Measurements from ENCODE around the gene CYB5A.
"Not testable (repeated sequence)": the region's sequence is repeated elsewhere in the genome, so short reads cannot be mapped to it uniquely, and the experiment has no call there.

Gene CYB5A

DNA sequence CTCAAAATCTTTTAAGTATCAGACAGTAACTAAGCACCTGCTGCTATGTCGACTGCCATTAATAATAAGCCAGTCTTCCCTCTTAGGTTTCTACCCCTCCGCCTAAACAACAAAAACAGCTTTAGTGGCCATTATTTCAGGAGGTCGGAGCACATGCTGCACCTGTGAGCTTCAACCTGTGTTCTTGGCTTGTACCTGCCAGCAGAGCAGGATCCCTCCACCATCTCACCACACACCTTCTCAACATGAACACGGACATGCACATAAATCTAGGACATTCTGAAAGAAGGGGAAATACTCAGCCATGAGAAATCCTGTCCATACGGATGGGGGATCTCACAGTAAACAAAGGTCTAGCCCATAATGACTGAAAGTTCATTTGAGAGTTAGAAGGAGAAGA is 3.7 kb downstream of the CYB5A start:
- TF ChIP-seq, protein P1, sequence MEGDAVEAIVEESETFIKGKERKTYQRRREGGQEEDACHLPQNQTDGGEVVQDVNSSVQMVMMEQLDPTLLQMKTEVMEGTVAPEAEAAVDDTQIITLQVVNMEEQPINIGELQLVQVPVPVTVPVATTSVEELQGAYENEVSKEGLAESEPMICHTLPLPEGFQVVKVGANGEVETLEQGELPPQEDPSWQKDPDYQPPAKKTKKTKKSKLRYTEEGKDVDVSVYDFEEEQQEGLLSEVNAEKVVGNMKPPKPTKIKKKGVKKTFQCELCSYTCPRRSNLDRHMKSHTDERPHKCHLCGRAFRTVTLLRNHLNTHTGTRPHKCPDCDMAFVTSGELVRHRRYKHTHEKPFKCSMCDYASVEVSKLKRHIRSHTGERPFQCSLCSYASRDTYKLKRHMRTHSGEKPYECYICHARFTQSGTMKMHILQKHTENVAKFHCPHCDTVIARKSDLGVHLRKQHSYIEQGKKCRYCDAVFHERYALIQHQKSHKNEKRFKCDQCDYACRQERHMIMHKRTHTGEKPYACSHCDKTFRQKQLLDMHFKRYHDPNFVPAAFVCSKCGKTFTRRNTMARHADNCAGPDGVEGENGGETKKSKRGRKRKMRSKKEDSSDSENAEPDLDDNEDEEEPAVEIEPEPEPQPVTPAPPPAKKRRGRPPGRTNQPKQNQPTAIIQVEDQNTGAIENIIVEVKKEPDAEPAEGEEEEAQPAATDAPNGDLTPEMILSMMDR (IDR thresholded peaks at IDR 0.05; ENCODE audit: borderline replicate concordance, insufficient read depth, low read depth, low read length): no peak
- no peak overlapping the region for H3K4me3 ChIP-seq (ENCODE audit: low read depth, low read length)

DNA sequence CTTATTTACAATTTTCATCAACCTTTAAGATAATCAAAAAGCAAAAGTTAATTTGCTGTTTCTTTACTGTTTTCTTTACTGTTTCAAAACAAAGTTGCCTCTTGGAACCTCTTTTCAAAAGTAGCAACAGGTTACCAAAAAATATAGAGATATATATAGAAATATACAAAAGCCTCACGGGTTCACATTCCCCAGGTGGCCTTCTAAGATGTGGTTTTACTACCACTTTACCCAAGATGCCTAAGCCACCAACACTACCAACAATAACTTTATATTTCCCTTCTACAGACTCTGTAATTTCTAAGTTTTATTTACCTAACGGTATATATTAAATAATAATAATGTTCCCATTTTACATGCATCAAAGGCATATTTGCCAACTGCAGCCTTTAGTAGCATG is 4.9 kb downstream of the CYB5A start:
- TF ChIP-seq, protein P1 (IDR thresholded peaks at IDR 0.05; ENCODE audit: borderline replicate concordance, insufficient read depth, low read depth, low read length): no peak
- no peak overlapping the region for H3K4me3 ChIP-seq (ENCODE audit: low read depth, low read length)

DNA sequence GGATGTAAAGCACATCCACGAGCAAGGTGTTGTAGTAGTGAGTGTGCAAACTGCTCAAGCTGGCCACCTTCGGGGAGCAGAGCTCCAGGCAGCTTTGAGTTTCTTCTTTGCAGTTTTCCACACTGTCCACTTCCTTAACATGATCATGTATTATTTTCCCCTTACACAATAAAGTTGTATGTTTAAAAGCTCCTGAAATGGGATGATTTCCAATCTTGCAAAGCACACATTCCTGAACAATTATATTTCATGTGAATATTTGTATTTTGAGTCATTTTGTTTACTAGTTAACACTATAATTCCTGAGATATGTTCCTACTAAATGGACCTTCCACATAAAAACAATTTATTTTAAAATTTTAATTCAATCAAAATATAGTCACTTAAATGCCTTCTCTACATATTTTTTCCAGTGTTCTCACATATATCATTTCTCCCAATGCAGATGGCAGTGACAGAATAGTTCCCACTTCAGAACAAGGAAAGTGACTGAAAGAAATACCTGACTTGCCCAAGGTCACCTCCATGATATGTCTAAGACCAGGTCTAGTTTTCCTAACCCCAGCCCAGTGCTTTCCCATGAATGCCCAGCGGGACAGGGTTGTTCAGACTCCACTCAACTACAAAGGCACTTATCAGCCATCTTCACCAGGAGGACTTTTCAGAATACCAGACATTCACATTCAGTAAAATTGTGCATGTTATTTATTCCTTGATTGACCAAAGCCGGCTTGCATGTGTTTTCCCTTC is 5.5 kb downstream of the CYB5A start:
- H3K4me3 ChIP-seq (ENCODE audit: low read depth, low read length): no peak overlapping the region
- TF ChIP-seq, protein P1 (IDR thresholded peaks at IDR 0.05; ENCODE audit: borderline replicate concordance, insufficient read depth, low read depth, low read length): no peak

DNA sequence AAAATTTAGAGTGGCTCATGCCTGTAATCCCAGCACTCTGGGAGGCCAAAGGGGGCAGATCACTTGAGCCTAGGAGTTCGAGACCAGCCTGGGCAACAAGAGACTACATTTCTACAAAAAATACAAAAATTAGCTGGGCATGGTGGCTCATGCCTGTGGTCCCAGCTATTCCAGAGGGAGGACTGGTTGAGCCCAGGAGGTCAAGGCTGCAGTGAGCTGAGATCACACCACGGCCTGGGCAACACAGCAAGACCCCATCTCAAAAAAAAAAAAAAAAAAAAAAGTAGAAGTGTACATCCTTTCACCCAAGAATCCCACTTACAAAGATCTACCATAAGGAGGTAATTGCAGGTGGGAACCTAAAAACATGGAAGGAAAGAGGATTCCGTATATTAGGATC is 6.2 kb downstream of the CYB5A start:
- H3K4me3 ChIP-seq (ENCODE audit: low read depth, low read length): not testable (repeated sequence)

DNA sequence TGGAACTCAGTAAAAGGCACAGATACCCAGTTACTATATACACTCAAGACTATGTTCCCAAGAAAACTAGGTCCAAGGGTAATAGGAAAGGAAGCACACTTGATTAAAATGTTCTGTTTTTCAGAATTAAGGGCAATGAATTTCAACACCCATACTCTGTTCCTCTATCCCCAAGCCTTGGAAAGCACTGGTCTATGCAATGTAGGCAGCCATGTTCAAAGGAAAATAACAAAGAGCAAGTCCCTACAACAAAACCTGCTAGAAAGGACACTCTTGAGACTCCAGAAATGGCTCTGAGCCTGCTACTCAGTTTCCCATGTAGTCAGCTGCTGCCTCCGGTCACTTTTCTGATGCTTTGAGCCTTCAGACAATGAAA is 6.8 kb downstream of the CYB5A start:
- TF ChIP-seq, protein P1 (IDR thresholded peaks at IDR 0.05; ENCODE audit: borderline replicate concordance, insufficient read depth, low read depth, low read length): no peak
- H3K4me3 ChIP-seq (ENCODE audit: low read depth, low read length): no peak overlapping the region

DNA sequence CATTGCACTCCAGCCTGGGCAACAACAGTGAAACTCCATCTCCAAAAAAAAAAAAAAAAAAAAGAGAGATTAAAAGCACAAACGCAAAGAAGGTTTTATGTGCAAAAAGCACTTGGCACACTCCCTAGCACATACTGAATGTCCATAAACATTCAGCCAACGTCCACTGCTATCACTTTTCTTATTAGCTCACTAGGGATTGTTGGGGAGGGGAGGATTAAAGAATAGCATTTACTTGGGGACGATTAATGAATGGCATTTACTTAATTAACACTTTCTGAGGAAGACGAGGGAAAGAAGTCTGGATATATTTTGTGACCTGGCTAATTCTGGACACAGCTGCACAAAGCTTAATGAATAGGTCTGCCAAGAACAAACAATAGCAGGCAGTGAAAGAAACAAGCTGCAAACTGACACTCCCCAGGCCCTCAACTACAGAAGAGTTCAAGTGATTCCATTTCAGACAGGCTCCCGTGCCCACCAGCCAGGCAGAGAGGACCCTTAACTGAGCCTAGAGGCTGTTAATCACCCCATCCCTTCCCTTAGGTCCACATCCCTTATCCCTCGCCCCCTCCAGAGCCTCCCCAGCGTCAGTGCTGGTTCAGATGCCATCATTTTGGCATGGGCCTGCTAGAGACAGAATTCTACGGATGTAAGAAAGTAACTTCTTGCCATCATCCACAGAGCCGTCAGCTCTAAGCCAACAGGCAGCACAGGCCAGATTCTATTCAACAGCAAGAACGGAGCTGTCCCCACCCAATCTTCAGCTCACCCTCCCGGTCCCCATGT is 7.4 kb downstream of the CYB5A start:
- no peak overlapping the region for H3K4me3 ChIP-seq (ENCODE audit: low read depth, low read length)
- TF ChIP-seq, protein P1 (IDR thresholded peaks at IDR 0.05; ENCODE audit: borderline replicate concordance, insufficient read depth, low read depth, low read length): no peak

DNA sequence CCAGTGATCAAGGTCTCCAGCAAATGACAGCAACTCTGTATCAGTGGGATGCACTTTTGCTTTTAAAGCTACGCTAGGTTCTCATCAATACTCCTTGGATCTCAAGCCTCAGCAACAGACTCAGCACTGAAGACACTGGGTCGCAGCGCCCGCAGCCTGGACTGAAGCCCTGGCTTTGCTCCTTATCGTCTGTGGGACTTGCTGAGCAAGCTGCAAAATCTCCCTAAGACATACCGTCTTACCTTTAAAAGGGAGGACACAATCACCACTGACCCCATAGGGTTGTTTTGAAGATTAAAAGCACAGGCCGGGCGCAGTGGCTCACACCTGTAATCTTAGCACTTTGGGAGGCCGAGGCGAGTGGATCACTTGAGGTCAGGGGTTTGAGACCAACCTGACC is 8.1 kb downstream of the CYB5A start:
- no peak overlapping the region for H3K4me3 ChIP-seq (ENCODE audit: low read depth, low read length)
- TF ChIP-seq, protein P1 (IDR thresholded peaks at IDR 0.05; ENCODE audit: borderline replicate concordance, insufficient read depth, low read depth, low read length): no peak
